ENCODE data around the gene GIN1. TPM values are rescaled to one million over a fixed set of nuclear protein-coding genes. Genes with fewer than 3 reads are reported as not detected.
A peak's percentile ranks its signal among the peaks of the same experiment; 100 is the strongest.
"Not testable (repeated sequence)": the region's sequence is repeated elsewhere in the genome, so short reads cannot be mapped to it uniquely, and the experiment has no call there.

GIN1 gene
- polyA plus RNA-seq (2013, experiment 1 of 2) = 6.7 TPM
- polyA plus RNA-seq (2013, experiment 2 of 2) = 12.0 TPM

GRCh38 chr5:103119765-103120606, at the start of gene GIN1, which contains the start of gene PPIP5K2:
Gene GIN1 (minus strand): TSS chr5:103120138. CDS start chr5:103108707, 11,431 bp downstream.
Gene PPIP5K2 (plus strand): TSS chr5:103120301. CDS start chr5:103129590, 9,289 bp downstream.
- H3K36me3 ChIP-seq (ENCODE audit: control insufficient read depth, insufficient read depth, low read length) = no peaks in the 10 kb centered on the region
- H3K27ac ChIP-seq (ENCODE audit: low read depth, low read length, severe bottlenecking) = peak within 1 kb of the TSS; percentile 97
- 0 to 1% methylated on average over 25 to 41 of the region's 46 CpGs for WGBS, 2 experiments (ENCODE audit: insufficient coverage in 2 of 2)
- H3K4me3 ChIP-seq (ENCODE audit: extremely low read depth, insufficient read depth, low read length, poor library complexity, severe bottlenecking) = peak within 1 kb of the TSS; percentile 80
- H3K9me3 ChIP-seq (ENCODE audit: control insufficient read depth, low read length) = no peaks in the 10 kb centered on the region
- H3K4me1 ChIP-seq (ENCODE audit: control insufficient read depth, insufficient read depth, low read length, poor library complexity, severe bottlenecking) = no peaks in the 10 kb centered on the region

- peaks cover 24% of the 10 kb centered on the region for H3K36me3 ChIP-seq (ENCODE audit: control insufficient read depth, insufficient read depth, low read length)
- H3K27ac ChIP-seq (ENCODE audit: low read depth, low read length, severe bottlenecking) = no peak overlapping the region
- H3K9me3 ChIP-seq (ENCODE audit: control insufficient read depth, low read length) = no peaks in the 10 kb centered on the region
- H3K4me1 ChIP-seq (ENCODE audit: control insufficient read depth, insufficient read depth, low read length, poor library complexity, severe bottlenecking) = no peaks in the 10 kb centered on the region
- no peak overlapping the region for H3K4me3 ChIP-seq (ENCODE audit: extremely low read depth, insufficient read depth, low read length, poor library complexity, severe bottlenecking)
Measured at GRCh38 chr5:103166706-103167105, 46.8 kb upstream of the GIN1 start.

- no peaks in the 10 kb centered on the region for H3K4me1 ChIP-seq (ENCODE audit: control insufficient read depth, insufficient read depth, low read length, poor library complexity, severe bottlenecking)
- no CpG with 5 or more reads among the region's 1 CpG for WGBS, 2 experiments (ENCODE audit: insufficient coverage in 2 of 2)
- H3K4me3 ChIP-seq (ENCODE audit: extremely low read depth, insufficient read depth, low read length, poor library complexity, severe bottlenecking) = no peak overlapping the region
- H3K9me3 ChIP-seq (ENCODE audit: control insufficient read depth, low read length) = no peaks in the 10 kb centered on the region
- no peak overlapping the region for H3K27ac ChIP-seq (ENCODE audit: low read depth, low read length, severe bottlenecking)
- peaks cover 4% of the 10 kb centered on the region for H3K36me3 ChIP-seq (ENCODE audit: control insufficient read depth, insufficient read depth, low read length)
Measured at GRCh38 chr5:103151156-103151555, 31.2 kb upstream of the GIN1 start.

GRCh38 chr5:103148213-103148612, 28.3 kb upstream of the GIN1 start:
- H3K4me1 ChIP-seq (ENCODE audit: control insufficient read depth, insufficient read depth, low read length, poor library complexity, severe bottlenecking) = no peaks in the 10 kb centered on the region
- H3K36me3 ChIP-seq (ENCODE audit: control insufficient read depth, insufficient read depth, low read length) = peaks cover 4% of the 10 kb centered on the region
- no peak overlapping the region for H3K4me3 ChIP-seq (ENCODE audit: extremely low read depth, insufficient read depth, low read length, poor library complexity, severe bottlenecking)
- WGBS, 2 experiments (ENCODE audit: insufficient coverage in 2 of 2) = no CpG with 5 or more reads among the region's 1 CpG
- H3K9me3 ChIP-seq (ENCODE audit: control insufficient read depth, low read length) = no peaks in the 10 kb centered on the region
- H3K27ac ChIP-seq (ENCODE audit: low read depth, low read length, severe bottlenecking) = no peak overlapping the region

- H3K4me3 ChIP-seq (ENCODE audit: extremely low read depth, insufficient read depth, low read length, poor library complexity, severe bottlenecking) = no peak overlapping the region
- H3K4me1 ChIP-seq (ENCODE audit: control insufficient read depth, insufficient read depth, low read length, poor library complexity, severe bottlenecking) = no peaks in the 10 kb centered on the region
- H3K27ac ChIP-seq (ENCODE audit: low read depth, low read length, severe bottlenecking) = no peak overlapping the region
- H3K36me3 ChIP-seq (ENCODE audit: control insufficient read depth, insufficient read depth, low read length) = peaks cover 12% of the 10 kb centered on the region
- no peaks in the 10 kb centered on the region for H3K9me3 ChIP-seq (ENCODE audit: control insufficient read depth, low read length)
Measured at GRCh38 chr5:103145196-103145595, 25.3 kb upstream of the GIN1 start.

GRCh38 chr5:103142132-103142531, 22.2 kb upstream of the GIN1 start:
- H3K4me1 ChIP-seq (ENCODE audit: control insufficient read depth, insufficient read depth, low read length, poor library complexity, severe bottlenecking); H3K4me3 ChIP-seq (ENCODE audit: extremely low read depth, insufficient read depth, low read length, poor library complexity, severe bottlenecking); H3K9me3 ChIP-seq (ENCODE audit: control insufficient read depth, low read length); H3K27ac ChIP-seq (ENCODE audit: low read depth, low read length, severe bottlenecking): not testable (repeated sequence)
- H3K36me3 ChIP-seq (ENCODE audit: control insufficient read depth, insufficient read depth, low read length) = peaks cover 19% of the 10 kb centered on the region
- WGBS, 2 experiments (ENCODE audit: insufficient coverage in 2 of 2) = 92 to 99% methylated on average over 7 to 17 of the region's 25 CpGs

GRCh38 chr5:103139264-103139865, 19.4 kb upstream of the GIN1 start:
- peaks cover 34% of the 10 kb centered on the region for H3K36me3 ChIP-seq (ENCODE audit: control insufficient read depth, insufficient read depth, low read length)
- no peak overlapping the region for H3K27ac ChIP-seq (ENCODE audit: low read depth, low read length, severe bottlenecking)
- peaks cover 5% of the 10 kb centered on the region for H3K9me3 ChIP-seq (ENCODE audit: control insufficient read depth, low read length)
- 0% methylated on average over 1 of the region's 2 CpGs for WGBS, 2 experiments (ENCODE audit: insufficient coverage in 2 of 2)
- no peaks in the 10 kb centered on the region for H3K4me1 ChIP-seq (ENCODE audit: control insufficient read depth, insufficient read depth, low read length, poor library complexity, severe bottlenecking)
- no peak overlapping the region for H3K4me3 ChIP-seq (ENCODE audit: extremely low read depth, insufficient read depth, low read length, poor library complexity, severe bottlenecking)

- Histone ChIP-seq H3K27ac (ENCODE audit: low read depth, low read length, severe bottlenecking) (no peak overlapping the region), H3K9me3 (ENCODE audit: control insufficient read depth, low read length) (peaks cover 5% of the 10 kb centered on the region), H3K4me3 (ENCODE audit: extremely low read depth, insufficient read depth, low read length, poor library complexity, severe bottlenecking) (no peak overlapping the region), H3K36me3 (ENCODE audit: control insufficient read depth, insufficient read depth, low read length) (peaks cover 34% of the 10 kb centered on the region), H3K4me1 (ENCODE audit: control insufficient read depth, insufficient read depth, low read length, poor library complexity, severe bottlenecking) (no peaks in the 10 kb centered on the region)
- no CpG with 5 or more reads among the region's 3 CpGs for WGBS, 2 experiments (ENCODE audit: insufficient coverage in 2 of 2)
Measured at GRCh38 chr5:103138202-103138690, 18.3 kb upstream of the GIN1 start.

GRCh38 chr5:103135461-103135860, 15.5 kb upstream of the GIN1 start:
- no CpG with 5 or more reads among the region's 1 CpG for WGBS, 2 experiments (ENCODE audit: insufficient coverage in 2 of 2)
- Histone ChIP-seq H3K36me3 (ENCODE audit: control insufficient read depth, insufficient read depth, low read length) (peaks cover 25% of the 10 kb centered on the region), H3K9me3 (ENCODE audit: control insufficient read depth, low read length) (peaks cover 5% of the 10 kb centered on the region), H3K4me1 (ENCODE audit: control insufficient read depth, insufficient read depth, low read length, poor library complexity, severe bottlenecking) (no peaks in the 10 kb centered on the region), H3K4me3 (ENCODE audit: extremely low read depth, insufficient read depth, low read length, poor library complexity, severe bottlenecking) (no peak overlapping the region), H3K27ac (ENCODE audit: low read depth, low read length, severe bottlenecking) (no peak overlapping the region)

- H3K4me1 ChIP-seq (ENCODE audit: control insufficient read depth, insufficient read depth, low read length, poor library complexity, severe bottlenecking) = no peaks in the 10 kb centered on the region
- H3K4me3 ChIP-seq (ENCODE audit: extremely low read depth, insufficient read depth, low read length, poor library complexity, severe bottlenecking) = no peak overlapping the region
- H3K36me3 ChIP-seq (ENCODE audit: control insufficient read depth, insufficient read depth, low read length) = peaks cover 15% of the 10 kb centered on the region
- no peak overlapping the region for H3K27ac ChIP-seq (ENCODE audit: low read depth, low read length, severe bottlenecking)
- WGBS, 2 experiments (ENCODE audit: insufficient coverage in 2 of 2) = no CpG with 5 or more reads among the region's 2 CpGs
- H3K9me3 ChIP-seq (ENCODE audit: control insufficient read depth, low read length) = peaks cover 5% of the 10 kb centered on the region
Measured at GRCh38 chr5:103133231-103133630, 13.3 kb upstream of the GIN1 start.

GRCh38 chr5:103132684-103133083, 12.7 kb upstream of the GIN1 start:
- no peak overlapping the region for H3K4me3 ChIP-seq (ENCODE audit: extremely low read depth, insufficient read depth, low read length, poor library complexity, severe bottlenecking)
- H3K36me3 ChIP-seq (ENCODE audit: control insufficient read depth, insufficient read depth, low read length) = peaks cover 15% of the 10 kb centered on the region
- peaks cover 5% of the 10 kb centered on the region for H3K9me3 ChIP-seq (ENCODE audit: control insufficient read depth, low read length)
- H3K27ac ChIP-seq (ENCODE audit: low read depth, low read length, severe bottlenecking) = no peak overlapping the region
- WGBS, 2 experiments (ENCODE audit: insufficient coverage in 2 of 2) = 100% methylated on average over 1 of the region's 1 CpG; no CpG with 5 or more reads in 1 of the 2 experiments
- no peaks in the 10 kb centered on the region for H3K4me1 ChIP-seq (ENCODE audit: control insufficient read depth, insufficient read depth, low read length, poor library complexity, severe bottlenecking)

Measured in mesodermal cell (in vitro differentiated cells).